ENCODE results near the gene ERAL1. TPM values are rescaled to one million over a fixed set of nuclear protein-coding genes. Genes with fewer than 3 reads are reported as not detected.

ERAL1 gene
- total RNA-seq, 1 experiment from 2014 or later = 43.6 TPM

Small RNAs within 50 kb of the gene (small RNA-seq; reads per million reads assigned to genes)
- gene RF00019 = 0 reads per million in 2 experiments

Other genes starting within 250 kb of the ERAL1 start
- gene RSKR, start 240.8 kb upstream of the ERAL1 start, total RNA-seq (2014; rRNA removed; shearing (Covaris generic)) = 13.1 and 19.9 TPM in 2 replicates
- 109 and 134 TPM in 2 replicates for gene BLTP2, start 209.9 kb upstream of the ERAL1 start, total RNA-seq (2014; rRNA removed; shearing (Covaris generic))
- 49.5 and 52.6 TPM in 2 replicates for gene SDF2, start 193.1 kb upstream of the ERAL1 start, total RNA-seq (2014; rRNA removed; shearing (Covaris generic))
- 26.7 and 33.3 TPM in 2 replicates for gene SUPT6H, start 192.8 kb upstream of the ERAL1 start, total RNA-seq (2014; rRNA removed; shearing (Covaris generic))
- 3.4 and 3.6 TPM in 2 replicates for gene PROCA1, start 143.1 kb upstream of the ERAL1 start, total RNA-seq (2014; rRNA removed; shearing (Covaris generic))
- gene RAB34, start 137.1 kb upstream of the ERAL1 start, total RNA-seq (2014; rRNA removed; shearing (Covaris generic)) = 170 and 179 TPM in 2 replicates
- 1,295 and 1,608 TPM in 2 replicates for gene RPL23A, start 135.0 kb upstream of the ERAL1 start, total RNA-seq (2014; rRNA removed; shearing (Covaris generic))
- 27.9 and 32.4 TPM in 2 replicates for gene TLCD1, start 128.8 kb upstream of the ERAL1 start, total RNA-seq (2014; rRNA removed; shearing (Covaris generic))
- gene NEK8, start 126.2 kb upstream of the ERAL1 start, total RNA-seq (2014; rRNA removed; shearing (Covaris generic)) = 1.9 and 2.5 TPM in 2 replicates
- gene TRAF4, start 111.0 kb upstream of the ERAL1 start, total RNA-seq (2014; rRNA removed; shearing (Covaris generic)) = 79.4 and 83.4 TPM in 2 replicates
- gene FAM222B, start 12.2 kb upstream of the ERAL1 start, total RNA-seq (2014; rRNA removed; shearing (Covaris generic)) = 8.1 and 9.4 TPM in 2 replicates
- gene FLOT2, start 42.7 kb downstream of the ERAL1 start, total RNA-seq (2014; rRNA removed; shearing (Covaris generic)) = 29.2 and 30.7 TPM in 2 replicates
- 5.1 and 5.6 TPM in 2 replicates for gene DHRS13, start 48.1 kb downstream of the ERAL1 start, total RNA-seq (2014; rRNA removed; shearing (Covaris generic))
- gene PHF12, start 96.5 kb downstream of the ERAL1 start, total RNA-seq (2014; rRNA removed; shearing (Covaris generic)) = 13.9 and 14.7 TPM in 2 replicates
- gene SEZ6, start 151.0 kb downstream of the ERAL1 start, total RNA-seq (2014; rRNA removed; shearing (Covaris generic)) = not detected in 2 replicates
- gene PIPOX, start 188.1 kb downstream of the ERAL1 start, total RNA-seq (2014; rRNA removed; shearing (Covaris generic)) = 0.35 and 0.62 TPM in 2 replicates